Liver (tissue), 9 donors: Measurements from ENCODE around the gene LIPE. TPM values are rescaled to one million over a fixed set of nuclear protein-coding genes. Genes with fewer than 3 reads are reported as not detected.

Source experiments
- DNase-seq: peaks from one replicate; pipeline ENCODE4 v3.0.0-alpha.2; 2017; ENCODE audit warnings: low spot score
- H3K27ac ChIP-seq, 2 donors: one replicate each; pipeline ENCODE4 v1.7.0; 2013; ENCODE audit warnings: inconsistent platforms in 2 of 2, low read length in 2 of 2, control low read depth in 1 of 2, low read depth in 1 of 2, mild to moderate bottlenecking in 1 of 2
- H3K27me3 ChIP-seq, 4 donors: one replicate each; pipeline versions ENCODE4 v1.6.1 to v1.7.0; 2013; ENCODE audit warnings: low read length in 3 of 4, inconsistent platforms in 1 of 4, mild to moderate bottlenecking in 1 of 4, moderate library complexity in 1 of 4; ENCODE audit not compliant: control insufficient read depth in 4 of 4, insufficient read depth in 4 of 4
- H3K36me3 ChIP-seq, 4 donors: one replicate each; pipeline versions ENCODE4 v1.6.1 to v1.7.0; 2013; ENCODE audit warnings: low read length in 3 of 4, mild to moderate bottlenecking in 3 of 4, low read depth in 1 of 4, moderate library complexity in 1 of 4; ENCODE audit not compliant: control insufficient read depth in 4 of 4, insufficient read depth in 3 of 4
- H3K4me1 ChIP-seq, 4 donors: one replicate each; pipeline versions ENCODE4 v1.6.1 to v1.7.0; 2013; ENCODE audit warnings: low read length in 3 of 4, mild to moderate bottlenecking in 3 of 4, moderate library complexity in 1 of 4; ENCODE audit not compliant: control insufficient read depth in 4 of 4, insufficient read depth in 4 of 4
- H3K4me3 ChIP-seq, 3 donors: one replicate each; pipeline versions ENCODE4 v1.6.1 to v1.7.0; 2013; ENCODE audit warnings: low read length in 3 of 3, control low read depth in 1 of 3, low read depth in 1 of 3, mild to moderate bottlenecking in 1 of 3
- H3K9ac ChIP-seq, 2 donors: one replicate each; pipeline ENCODE4 v1.7.0; 2013; ENCODE audit warnings: low read length in 2 of 2, mild to moderate bottlenecking in 2 of 2, moderate library complexity in 2 of 2, control low read depth in 1 of 2, low read depth in 1 of 2
- H3K9me3 ChIP-seq, 4 donors: one replicate each; pipeline versions ENCODE4 v1.6.1 to v1.7.0; 2013; ENCODE audit warnings: low read length in 3 of 4; ENCODE audit not compliant: control insufficient read depth in 4 of 4
- ATF3 ChIP-seq: IDR thresholded peaks from 2 replicates; pipeline ENCODE4 v1.6.1; 2016; ENCODE audit warnings: antibody characterized with exemption
- CTCF ChIP-seq: fragments of 150-350 bp; IDR thresholded peaks from 2 replicates; pipeline ENCODE4 v1.5.1; 2017; ENCODE audit warnings: improper control_type of control experiment, low read depth, low read length; ENCODE audit not compliant: missing input control
- EGR1 ChIP-seq, 2 donors: IDR thresholded peaks; 2 replicates each; pipeline ENCODE4 v1.6.1; 2016 to 2018; ENCODE audit warnings: antibody characterized with exemption in 2 of 2, low read depth in 2 of 2
- FOXA2 ChIP-seq: IDR thresholded peaks from 2 replicates; pipeline ENCODE4 v1.6.1; 2016; ENCODE audit warnings: antibody characterized with exemption
- GABPA ChIP-seq, 2 donors: IDR thresholded peaks in 1 of 2; conservative IDR thresholded peaks in 1 of 2; 2 replicates each; pipeline ENCODE4 v1.6.1; 2016; ENCODE audit warnings: antibody characterized with exemption in 2 of 2, mild to moderate bottlenecking in 1 of 2, moderate library complexity in 1 of 2
- HNF4A ChIP-seq, 2 donors: conservative IDR thresholded peaks; 2 replicates each; pipeline ENCODE4 v1.6.1; 2016; ENCODE audit warnings: antibody characterized with exemption in 2 of 2, mild to moderate bottlenecking in 2 of 2
- HNF4G ChIP-seq: IDR thresholded peaks from 2 replicates; pipeline ENCODE4 v1.6.1; 2016; ENCODE audit warnings: antibody characterized with exemption
- JUND ChIP-seq, 2 donors: IDR thresholded peaks; 2 replicates each; pipeline ENCODE4 v1.6.1; 2016; ENCODE audit warnings: antibody characterized with exemption in 2 of 2
- NR2F2 ChIP-seq: IDR thresholded peaks from 2 replicates; pipeline ENCODE4 v1.6.1; 2016; ENCODE audit warnings: antibody characterized with exemption
- RAD21 ChIP-seq, 2 donors: IDR thresholded peaks; 2 replicates each; pipeline ENCODE4 v1.6.1; 2016; ENCODE audit warnings: antibody characterized with exemption in 2 of 2, mild to moderate bottlenecking in 2 of 2
- REST ChIP-seq: IDR thresholded peaks from 2 replicates; pipeline ENCODE4 v1.6.1; 2016; ENCODE audit warnings: antibody characterized with exemption, mild to moderate bottlenecking
- RXRA ChIP-seq, 2 donors: IDR thresholded peaks; 2 replicates each; pipeline ENCODE4 v1.6.1; 2017 to 2018; ENCODE audit warnings: antibody characterized with exemption in 2 of 2, mild to moderate bottlenecking in 1 of 2
- SP1 ChIP-seq: IDR thresholded peaks from 2 replicates; pipeline ENCODE4 v1.6.1; 2018; ENCODE audit warnings: antibody characterized with exemption, mild to moderate bottlenecking
- TAF1 ChIP-seq: conservative IDR thresholded peaks from 2 replicates; pipeline ENCODE4 v1.6.1; 2016; ENCODE audit warnings: antibody characterized with exemption, mild to moderate bottlenecking
- YY1 ChIP-seq: IDR thresholded peaks from 2 replicates; pipeline ENCODE4 v1.6.1; 2016; ENCODE audit warnings: antibody characterized with exemption, mild to moderate bottlenecking
- ZBTB33 ChIP-seq: IDR thresholded peaks from 2 replicates; pipeline ENCODE4 v1.6.1; 2016; ENCODE audit warnings: antibody characterized with exemption
- WGBS: extraction: QIAGEN DNeasy Blood & Tissue Kit; methylation state at CpG from one replicate; pipeline ENCODE4 v1.1.7; 2013; 5-methylcytosine and 5-hydroxymethylcytosine counted together
- polyA plus RNA-seq, 2 donors: library from polyadenylated mRNA; stranded (reverse) in 1 of 2; unstranded in 1 of 2; fragments of 200-250 nt in 1 of 2; fragments of >200 nt in 1 of 2; fragmentation: Nextera tagmentation in 1 of 2; extraction: Ambion mirVana in 1 of 2; gene quantifications; one replicate each; pipeline versions ENCODE4 v1.2.1 to v1.2.3, GENCODE V29; 2013 to 2015
- total RNA-seq, 2 donors: library from RNA; depleted of rRNA; stranded (reverse); fragments of >200 nt; gene quantifications; one replicate each; pipeline ENCODE4 v1.2.3, GENCODE V29; 2014
- donor health status: healthy.
- donor health status: healthy.
- donor health status: healthy.
- donor health status: healthy.
- donor health status: healthy.

Gene LIPE
- total and polyA plus RNA-seq, 4 donors, result 0.88 to 4.7 (median 1.5) TPM

- H3K36me3 ChIP-seq, result no peaks in the 10 kb centered on the region
- no peaks in the 10 kb centered on the region for H3K27me3 ChIP-seq
- H3K9ac ChIP-seq, result no peak overlapping the region
- no peak overlapping the region for H3K27ac ChIP-seq
- TF ChIP-seq GABPA (IDR thresholded peaks at IDR 0.05 in 1 of 2, conservative IDR thresholded peaks at IDR 0.05 in 1 of 2) (no peak), FOXA2 (no peak), RXRA (IDR thresholded peaks at IDR 0.05) (no peak), RAD21 (IDR thresholded peaks at IDR 0.05) (no peak), ZBTB33 (no peak), EGR1 (IDR thresholded peaks at IDR 0.05; ENCODE audit: low read depth in 2 of 2) (no peak), YY1 (no peak), REST (no peak)
- no peak for DNase-seq
- WGBS, result 95% methylated on average over 11 of the region's 11 CpGs
- no peaks in the 10 kb centered on the region for H3K9me3 ChIP-seq
- H3K4me1 ChIP-seq, result peaks cover 7 to 19% (median 11%) of the 10 kb centered on the region in 4 donors
- H3K4me3 ChIP-seq, result no peak overlapping the region
Observed at GRCh38 chr19:42406111-42406510, 21.1 kb downstream of the LIPE start.

GRCh38 chr19:42403586-42403985 lies 23.6 kb downstream of the LIPE start:
- no peaks in the 10 kb centered on the region for H3K9me3 ChIP-seq
- no peak overlapping the region for H3K4me3 ChIP-seq
- peaks cover 0 to 11% (median 2%) of the 10 kb centered on the region in 4 donors for H3K4me1 ChIP-seq
- H3K36me3 ChIP-seq, result no peaks in the 10 kb centered on the region
- no peak overlapping the region for H3K9ac ChIP-seq
- H3K27ac ChIP-seq, result no peak overlapping the region
- WGBS, result 96% methylated on average over 10 of the region's 10 CpGs
- TF ChIP-seq EGR1 (IDR thresholded peaks at IDR 0.05; ENCODE audit: low read depth in 2 of 2), result no peak
- TF ChIP-seq JUND (IDR thresholded peaks at IDR 0.05), result no peak
- no peak for TF ChIP-seq REST
- TF ChIP-seq CTCF, result no peak
- TF ChIP-seq TAF1, result no peak
- no peak for TF ChIP-seq SP1
- TF ChIP-seq NR2F2, result no peak
- no peak for TF ChIP-seq HNF4G
- no peak for TF ChIP-seq HNF4A (conservative IDR thresholded peaks at IDR 0.05)
- no peak for TF ChIP-seq ATF3
- no peak for TF ChIP-seq RXRA (IDR thresholded peaks at IDR 0.05)
- TF ChIP-seq RAD21 (IDR thresholded peaks at IDR 0.05), result no peak
- no peak for TF ChIP-seq GABPA (IDR thresholded peaks at IDR 0.05 in 1 of 2, conservative IDR thresholded peaks at IDR 0.05 in 1 of 2)
- H3K27me3 ChIP-seq, result no peaks in the 10 kb centered on the region
- DNase-seq, result no peak
